Transverse colon (tissue), 3 donors: ENCODE results near the gene BANP.
"Not testable (repeated sequence)": the region's sequence is repeated elsewhere in the genome, so short reads cannot be mapped to it uniquely, and the experiment has no call there.

Experiments
- POLR2A ChIP-seq: fragments of 450-650 bp; IDR thresholded peaks from one replicate; pipeline ENCODE4 v1.6.1; 2016; ENCODE audit warnings: antibody characterized with exemption, mild to moderate bottlenecking, moderate library complexity
- POLR2AphosphoS5 ChIP-seq, 3 donors: sonication (generic); formaldehyde crosslinking; IDR thresholded peaks; one replicate each; pipeline ENCODE4 v1.6.1; 2016; ENCODE audit warnings: antibody characterized with exemption in 3 of 3

DNA sequence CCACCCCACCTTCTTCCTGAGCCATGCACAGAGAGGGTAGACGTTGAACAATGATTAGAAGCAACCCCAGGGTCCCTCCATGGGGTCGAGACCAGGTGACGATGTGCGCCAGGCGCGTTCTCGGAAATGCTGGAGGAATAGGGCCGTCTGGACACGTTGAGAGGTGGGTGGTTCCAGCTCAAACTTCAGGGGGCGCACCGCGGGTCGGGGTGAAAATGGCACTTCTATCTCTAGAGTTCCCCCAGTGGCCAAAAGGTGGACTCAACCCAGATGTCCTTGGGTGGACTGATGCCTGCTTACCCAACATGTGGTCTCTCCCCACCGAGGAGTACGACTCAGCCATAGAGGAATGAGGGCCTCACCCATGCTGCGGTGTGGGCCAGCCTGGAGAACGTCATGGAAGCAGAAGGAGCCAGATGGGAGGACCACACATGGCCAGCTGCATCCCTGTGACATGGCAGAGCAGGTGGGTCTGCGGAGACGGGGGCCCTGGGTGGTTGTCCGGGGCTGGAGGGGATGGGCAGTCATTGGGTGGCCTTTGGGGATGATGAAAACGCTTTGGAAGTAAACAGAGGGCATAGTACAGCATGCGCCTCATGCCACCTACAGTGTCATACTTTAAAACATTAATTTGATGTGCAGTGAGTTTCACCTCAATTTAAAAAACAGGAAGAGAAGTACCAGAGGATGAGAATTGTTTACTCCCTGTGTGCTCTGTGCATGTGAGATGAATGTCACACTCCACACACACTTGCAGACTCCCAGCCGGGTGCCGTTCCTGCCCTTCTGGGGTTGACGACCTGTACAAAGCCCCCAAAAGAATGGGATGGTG is 147.7 kb downstream of the BANP start:
- not testable (repeated sequence) for TF ChIP-seq POLR2A; POLR2AphosphoS5 (IDR thresholded peaks at IDR 0.05)
